ENCODE measurements around the gene AFF3. TPM values are rescaled to one million over a fixed set of nuclear protein-coding genes. Genes with fewer than 3 reads are reported as not detected.
A peak's percentile ranks its signal among the peaks of the same experiment; 100 is the strongest.

AFF3 gene
- total RNA-seq, 1 donor from 2014 or later: 20.9 TPM

- peaks cover 2% of the 10 kb centered on the region for H3K4me1 Mint-ChIP-seq
- DNase-seq (ENCODE audit: low read depth, low spot score): no peak
- no peak overlapping the region for H3K27ac Mint-ChIP-seq (ENCODE audit: unreplicated experiment)
- no peak overlapping the region for H3K4me3 Mint-ChIP-seq
- no peaks in the 10 kb centered on the region for H3K9me3 Mint-ChIP-seq
- TF ChIP-seq, protein P1, sequence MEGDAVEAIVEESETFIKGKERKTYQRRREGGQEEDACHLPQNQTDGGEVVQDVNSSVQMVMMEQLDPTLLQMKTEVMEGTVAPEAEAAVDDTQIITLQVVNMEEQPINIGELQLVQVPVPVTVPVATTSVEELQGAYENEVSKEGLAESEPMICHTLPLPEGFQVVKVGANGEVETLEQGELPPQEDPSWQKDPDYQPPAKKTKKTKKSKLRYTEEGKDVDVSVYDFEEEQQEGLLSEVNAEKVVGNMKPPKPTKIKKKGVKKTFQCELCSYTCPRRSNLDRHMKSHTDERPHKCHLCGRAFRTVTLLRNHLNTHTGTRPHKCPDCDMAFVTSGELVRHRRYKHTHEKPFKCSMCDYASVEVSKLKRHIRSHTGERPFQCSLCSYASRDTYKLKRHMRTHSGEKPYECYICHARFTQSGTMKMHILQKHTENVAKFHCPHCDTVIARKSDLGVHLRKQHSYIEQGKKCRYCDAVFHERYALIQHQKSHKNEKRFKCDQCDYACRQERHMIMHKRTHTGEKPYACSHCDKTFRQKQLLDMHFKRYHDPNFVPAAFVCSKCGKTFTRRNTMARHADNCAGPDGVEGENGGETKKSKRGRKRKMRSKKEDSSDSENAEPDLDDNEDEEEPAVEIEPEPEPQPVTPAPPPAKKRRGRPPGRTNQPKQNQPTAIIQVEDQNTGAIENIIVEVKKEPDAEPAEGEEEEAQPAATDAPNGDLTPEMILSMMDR (conservative IDR thresholded peaks at IDR 0.05): no peak
- no peaks in the 10 kb centered on the region for H3K27me3 Mint-ChIP-seq (ENCODE audit: low read depth)
- H3K36me3 Mint-ChIP-seq (ENCODE audit: low read depth): no peaks in the 10 kb centered on the region
Observed at GRCh38 chr2:99694331-99694730, 448.1 kb downstream of the AFF3 start.

GRCh38 chr2:99692785-99693184 is 449.6 kb downstream of the AFF3 start:
- TF ChIP-seq, protein P1 (conservative IDR thresholded peaks at IDR 0.05): peak; percentile 25
- peaks cover 5% of the 10 kb centered on the region for H3K4me1 Mint-ChIP-seq
- no peak overlapping the region for H3K4me3 Mint-ChIP-seq
- no peak overlapping the region for H3K27ac Mint-ChIP-seq (ENCODE audit: unreplicated experiment)
- no peaks in the 10 kb centered on the region for H3K27me3 Mint-ChIP-seq (ENCODE audit: low read depth)
- DNase-seq (ENCODE audit: low read depth, low spot score): no peak
- no peaks in the 10 kb centered on the region for H3K36me3 Mint-ChIP-seq (ENCODE audit: low read depth)
- no peaks in the 10 kb centered on the region for H3K9me3 Mint-ChIP-seq

- no peaks in the 10 kb centered on the region for H3K36me3 Mint-ChIP-seq (ENCODE audit: low read depth)
- no peaks in the 10 kb centered on the region for H3K27me3 Mint-ChIP-seq (ENCODE audit: low read depth)
- no peak overlapping the region for H3K27ac Mint-ChIP-seq (ENCODE audit: unreplicated experiment)
- no peak for DNase-seq (ENCODE audit: low read depth, low spot score)
- H3K9me3 Mint-ChIP-seq: no peaks in the 10 kb centered on the region
- H3K4me1 Mint-ChIP-seq: peaks cover 5% of the 10 kb centered on the region
- no peak overlapping the region for H3K4me3 Mint-ChIP-seq
- TF ChIP-seq, protein P1 (conservative IDR thresholded peaks at IDR 0.05): no peak
Observed at GRCh38 chr2:99691926-99692325, 450.5 kb downstream of the AFF3 start.

- DNase-seq (ENCODE audit: low read depth, low spot score): no peak
- Mint-ChIP-seq H3K4me1 (peaks cover 5% of the 10 kb centered on the region), H3K9me3 (no peaks in the 10 kb centered on the region), H3K36me3 (ENCODE audit: low read depth) (peaks cover under 1% of the 10 kb centered on the region), H3K27me3 (ENCODE audit: low read depth) (no peaks in the 10 kb centered on the region), H3K27ac (ENCODE audit: unreplicated experiment) (no peak overlapping the region), H3K4me3 (no peak overlapping the region)
- TF ChIP-seq, protein P1 (conservative IDR thresholded peaks at IDR 0.05): no peak
Observed at GRCh38 chr2:99689145-99689742, 453.1 kb downstream of the AFF3 start.

DNA sequence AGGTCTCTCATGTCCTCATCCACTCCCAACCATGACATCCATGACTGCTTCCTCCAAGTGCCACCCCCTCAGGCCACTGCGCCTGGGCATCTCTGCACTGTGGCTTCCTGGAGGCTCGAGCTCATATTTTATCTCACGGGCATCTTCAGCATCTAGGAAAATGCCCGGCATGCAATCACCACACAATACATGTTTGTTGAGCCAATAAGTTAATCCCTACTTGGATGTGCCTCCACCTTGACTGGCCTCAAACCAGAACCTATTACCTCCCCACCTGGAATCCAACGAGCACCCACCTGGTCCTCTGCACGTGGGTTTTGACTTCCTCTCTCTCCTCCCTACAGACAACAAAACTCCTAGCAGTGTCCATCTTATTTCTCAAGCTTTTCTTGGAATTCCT is 453.7 kb downstream of the AFF3 start:
- H3K9me3 Mint-ChIP-seq: no peaks in the 10 kb centered on the region
- no peak overlapping the region for H3K27ac Mint-ChIP-seq (ENCODE audit: unreplicated experiment)
- H3K27me3 Mint-ChIP-seq (ENCODE audit: low read depth): no peaks in the 10 kb centered on the region
- peaks cover 2% of the 10 kb centered on the region for H3K36me3 Mint-ChIP-seq (ENCODE audit: low read depth)
- H3K4me3 Mint-ChIP-seq: no peak overlapping the region
- DNase-seq (ENCODE audit: low read depth, low spot score): no peak
- TF ChIP-seq, protein P1 (conservative IDR thresholded peaks at IDR 0.05): no peak
- H3K4me1 Mint-ChIP-seq: peaks cover 5% of the 10 kb centered on the region
